ENCODE data around the gene IQGAP2. TPM values are rescaled to one million over a fixed set of nuclear protein-coding genes. Genes with fewer than 3 reads are reported as not detected.

Gene IQGAP2
- total RNA-seq, 1 experiment from 2014 or later = not detected

- Histone ChIP-seq H3K9ac (ENCODE audit: low read length) (no peak overlapping the region), H3K79me2 (ENCODE audit: low read length) (no peaks in the 10 kb centered on the region), H4K20me1 (ENCODE audit: low read length) (no peaks in the 10 kb centered on the region), H3K4me1 (ENCODE audit: insufficient read depth, low read length) (no peaks in the 10 kb centered on the region), H3K4me3 (ENCODE audit: low read length) (no peak overlapping the region), H2AFZ (ENCODE audit: low read length) (no peak overlapping the region), H3K27ac (ENCODE audit: low read length) (no peak overlapping the region), H3K4me2 (ENCODE audit: low read length) (no peak overlapping the region), H3K9me3 (ENCODE audit: low read length) (peaks cover 6% of the 10 kb centered on the region; the same call in 1 of the 2 replicates), H3K9me2 (replicated peaks; ENCODE audit: low read length) (no peaks in the 10 kb centered on the region), H3K27me3 (ENCODE audit: low read length) (no peaks in the 10 kb centered on the region), H3K36me3 (ENCODE audit: low read depth, low read length) (peaks cover 7% of the 10 kb centered on the region; the same call in 1 of the 2 replicates), H3F3A (ENCODE audit: low read length, unreplicated experiment) (no peaks in the 10 kb centered on the region)
- BruUV-seq (replicated peaks) = no TSS peak
- intact Hi-C loops (cut with micrococcal nuclease) = no loop called here
- TF ChIP-seq, protein P1, sequence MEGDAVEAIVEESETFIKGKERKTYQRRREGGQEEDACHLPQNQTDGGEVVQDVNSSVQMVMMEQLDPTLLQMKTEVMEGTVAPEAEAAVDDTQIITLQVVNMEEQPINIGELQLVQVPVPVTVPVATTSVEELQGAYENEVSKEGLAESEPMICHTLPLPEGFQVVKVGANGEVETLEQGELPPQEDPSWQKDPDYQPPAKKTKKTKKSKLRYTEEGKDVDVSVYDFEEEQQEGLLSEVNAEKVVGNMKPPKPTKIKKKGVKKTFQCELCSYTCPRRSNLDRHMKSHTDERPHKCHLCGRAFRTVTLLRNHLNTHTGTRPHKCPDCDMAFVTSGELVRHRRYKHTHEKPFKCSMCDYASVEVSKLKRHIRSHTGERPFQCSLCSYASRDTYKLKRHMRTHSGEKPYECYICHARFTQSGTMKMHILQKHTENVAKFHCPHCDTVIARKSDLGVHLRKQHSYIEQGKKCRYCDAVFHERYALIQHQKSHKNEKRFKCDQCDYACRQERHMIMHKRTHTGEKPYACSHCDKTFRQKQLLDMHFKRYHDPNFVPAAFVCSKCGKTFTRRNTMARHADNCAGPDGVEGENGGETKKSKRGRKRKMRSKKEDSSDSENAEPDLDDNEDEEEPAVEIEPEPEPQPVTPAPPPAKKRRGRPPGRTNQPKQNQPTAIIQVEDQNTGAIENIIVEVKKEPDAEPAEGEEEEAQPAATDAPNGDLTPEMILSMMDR (conservative IDR thresholded peaks at IDR 0.05; ENCODE audit: low read depth, low read length) = no peak
- TF ChIP-seq EZH2 (IDR thresholded peaks at IDR 0.05; ENCODE audit: low read length, unreplicated experiment) (no peak), EZH2phosphoT487 (IDR thresholded peaks at IDR 0.05; ENCODE audit: borderline replicate concordance, low read length) (no peak)
- ATAC-seq = no peak
- ChIA-PET POLR2A (ENCODE audit: unreplicated experiment) (no interaction called here), CTCF (no interaction called here)
- no peak for DNase-seq
Observed at GRCh38 chr5:76733049-76733417, 329.9 kb downstream of the IQGAP2 start.

DNA sequence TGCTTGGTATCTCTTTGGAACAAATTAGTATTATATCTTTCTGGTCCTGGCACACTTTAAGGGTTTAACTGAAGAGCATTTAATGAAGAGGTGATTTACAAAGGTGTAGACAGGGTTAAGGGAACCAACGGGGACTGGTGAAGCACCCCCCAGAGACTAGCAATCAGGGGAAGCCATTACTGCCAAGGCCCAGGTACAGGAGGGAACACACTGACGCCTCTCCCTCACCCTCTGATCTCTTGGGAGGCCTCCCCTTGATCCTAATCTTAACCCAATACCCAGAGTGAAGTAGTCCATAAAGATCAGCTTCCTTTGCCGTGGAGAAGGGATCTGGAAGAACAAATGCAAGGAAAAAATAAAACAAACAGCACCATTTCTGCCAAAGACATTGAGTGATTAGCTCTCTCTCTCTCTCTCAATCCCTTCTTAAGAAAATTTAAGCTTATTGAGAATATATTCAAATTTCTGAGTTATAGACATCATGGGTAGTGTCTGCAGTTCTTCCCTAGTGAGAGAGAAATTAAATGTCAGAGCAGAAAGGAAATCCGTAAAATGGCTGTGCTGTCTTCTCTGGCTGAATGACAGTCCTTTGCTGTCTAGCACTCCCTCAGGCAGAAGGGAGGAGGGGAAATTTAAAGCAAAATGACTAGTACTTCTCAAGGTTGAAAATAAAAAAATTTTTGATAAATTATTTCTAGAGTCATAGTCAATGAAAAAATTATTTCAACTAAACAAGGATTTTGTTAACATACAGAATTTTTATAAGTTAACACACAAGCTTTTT is 332.9 kb downstream of the IQGAP2 start:
- Histone ChIP-seq H3K27ac (ENCODE audit: low read length) (no peak overlapping the region), H3K79me2 (ENCODE audit: low read length) (no peaks in the 10 kb centered on the region), H3K36me3 (ENCODE audit: low read depth, low read length) (no peaks in the 10 kb centered on the region), H3K4me3 (ENCODE audit: low read length) (no peak overlapping the region), H3K9me3 (ENCODE audit: low read length) (no peaks in the 10 kb centered on the region), H3K27me3 (ENCODE audit: low read length) (no peaks in the 10 kb centered on the region), H3K4me1 (ENCODE audit: insufficient read depth, low read length) (peaks cover 2% of the 10 kb centered on the region; the same call in 1 of the 2 replicates), H3K9ac (ENCODE audit: low read length) (no peak overlapping the region), H2AFZ (ENCODE audit: low read length) (no peak overlapping the region), H3K4me2 (ENCODE audit: low read length) (no peak overlapping the region), H4K20me1 (ENCODE audit: low read length) (no peaks in the 10 kb centered on the region), H3F3A (ENCODE audit: low read length, unreplicated experiment) (no peaks in the 10 kb centered on the region), H3K9me2 (replicated peaks; ENCODE audit: low read length) (no peaks in the 10 kb centered on the region)
- intact Hi-C loops (cut with micrococcal nuclease) = no loop called here
- POLR2A ChIA-PET (ENCODE audit: unreplicated experiment) = interaction anchor here (0.6 kb wide), 1 partner anchor 8 kb away, joined by 5 read pairs; no protein-coding TSS in a partner anchor
- no peak for ATAC-seq
- no TSS peak for BruUV-seq (replicated peaks)
- CTCF ChIA-PET = no interaction called here
- TF ChIP-seq, protein P1 (conservative IDR thresholded peaks at IDR 0.05; ENCODE audit: low read depth, low read length) = no peak
- DNase-seq = no peak

All from PC-3 (cell line).